ENCODE results near the gene CEP170B.
"Not testable (repeated sequence)": the region's sequence is repeated elsewhere in the genome, so short reads cannot be mapped to it uniquely, and the experiment has no call there.

DNA sequence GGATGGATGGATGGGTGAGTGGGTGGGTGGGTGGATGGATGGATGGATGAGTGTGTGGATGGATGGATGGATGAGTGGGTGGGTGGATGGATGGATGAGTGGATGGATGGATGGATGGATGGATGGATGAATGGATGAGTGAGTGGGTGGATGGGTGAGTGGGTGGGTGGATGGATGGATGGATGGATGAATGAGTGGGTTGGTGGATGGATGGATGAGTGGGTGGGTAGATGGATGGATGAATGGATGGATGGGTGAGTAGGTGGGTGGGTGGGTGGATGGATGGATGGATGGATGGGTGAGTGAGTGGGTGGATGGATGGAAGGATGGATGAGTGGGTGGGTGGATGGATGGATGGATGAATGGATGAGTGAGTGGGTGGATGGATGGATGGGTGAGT is 25.2 kb downstream of the CEP170B start:
- TF ChIP-seq EZH2 (IDR thresholded peaks at IDR 0.05; ENCODE audit: insufficient read depth, poor library complexity, severe bottlenecking); EZH2phosphoT487 (IDR thresholded peaks at IDR 0.05; ENCODE audit: insufficient read depth, low read depth): not testable (repeated sequence)

All from GM23248 (cell line).